ENCODE results near the gene JPH2. TPM values are rescaled to one million over a fixed set of nuclear protein-coding genes. Genes with fewer than 3 reads are reported as not detected.

The JPH2 gene
- total and polyA plus RNA-seq, 10 of the 15 experiments (the other 5 are each of a cell fraction or from before 2014, with no cell fraction given) = 0.16 TPM; not detected in 9

- TF ChIP-seq HDAC6 (IDR thresholded peaks at IDR 0.05; ENCODE audit: unreplicated experiment) = no peak
Measured at GRCh38 chr20:44085616-44086434, 101.2 kb downstream of the JPH2 start (continued).

GRCh38 chr20:44084891-44085290 lies 102.1 kb downstream of the JPH2 start:
- ATAC-seq = no peak

More at GRCh38 chr20:44084891-44085290, 102.1 kb downstream of the JPH2 start:
- intact Hi-C loops (cut with micrococcal nuclease; ENCODE audit: unreplicated experiment) = loop anchor here (5.0 kb wide), 2 partner anchors 168 to 403 kb away; no protein-coding TSS in a partner anchor
- in situ Hi-C loops (cut with MboI) = loop anchor here (5.0 kb wide), 3 partner anchors 333 to 633 kb away; no protein-coding TSS in a partner anchor
- H2AFZ ChIP-seq (ENCODE audit: control insufficient read depth, low read depth, low read length) = no peak overlapping the region
- no peak overlapping the region for H3K4me3 ChIP-seq
- H3K4me1 ChIP-seq (ENCODE audit: control insufficient read depth, insufficient read depth, low read length) = peaks cover 6% of the 10 kb centered on the region
- no peaks in the 10 kb centered on the region for H4K20me1 ChIP-seq (ENCODE audit: control insufficient read depth, insufficient read depth)
- POLR2A ChIA-PET = interaction anchor here (1.3 kb wide), 1 partner anchor 334 kb away, joined by 4 read pairs; no protein-coding TSS in a partner anchor
- no peak overlapping the region for H3K27ac ChIP-seq (ENCODE audit: control insufficient read depth, insufficient read depth)
- 79% methylated on average over 7 of the region's 7 CpGs for WGBS (ENCODE audit: insufficient coverage, insufficient replicate concordance, low lambda C conversion rate, missing lambda C conversion rate)
- H3K4me2 ChIP-seq (ENCODE audit: control insufficient read depth, insufficient read depth) = no peak overlapping the region
- RAD21 ChIA-PET (ENCODE audit: unreplicated experiment) = interaction anchor here (0.7 to 10.1 kb wide), 3 partner anchors 8 to 636 kb away, joined by 3 to 182 read pairs (median 4); no protein-coding TSS in a partner anchor
- H3K27me3 ChIP-seq (replicated peaks in 1 of 2; ENCODE audit: control insufficient read depth in 2 of 2, insufficient read depth in 2 of 2, low read length in 1 of 2) = no peaks in the 10 kb centered on the region
- CTCF ChIA-PET = interaction anchor here (1.2 to 16.0 kb wide), 2 partner anchors 7 to 335 kb away, joined by 7 to 223 read pairs; no protein-coding TSS in a partner anchor
- no peaks in the 10 kb centered on the region for H3K79me2 ChIP-seq (ENCODE audit: control insufficient read depth, insufficient read depth, low read length)
- BruUV-seq (replicated peaks) = no TSS peak
- H3K9me3 ChIP-seq (replicated peaks; ENCODE audit: control insufficient read depth, insufficient read depth, low read length) = no peaks in the 10 kb centered on the region
- DNase-seq (ENCODE audit: low read depth, low spot score) (no peak), FAIRE-seq (no peak)
- no peak overlapping the region for H3K9ac ChIP-seq (ENCODE audit: control insufficient read depth, insufficient read depth, low read length)
- TF ChIP-seq GATAD2B (conservative IDR thresholded peaks at IDR 0.05; ENCODE audit: low read depth) (no peak), RELA (IDR thresholded peaks at IDR 0.05; ENCODE audit: borderline replicate concordance, partially characterized antibody) (no peak), HCFC1 (IDR thresholded peaks at IDR 0.05; ENCODE audit: low read length) (no peak), TARDBP (IDR thresholded peaks at IDR 0.05; ENCODE audit: borderline replicate concordance) (no peak), LARP7 (IDR thresholded peaks at IDR 0.05) (no peak), NBN (IDR thresholded peaks at IDR 0.05) (no peak), EP300 (IDR thresholded peaks at IDR 0.05; ENCODE audit: borderline replicate concordance in 1 of 2, control insufficient read depth in 1 of 2, low read depth in 2 of 2, low read length in 2 of 2) (no peak), SUZ12 (IDR thresholded peaks at IDR 0.05; ENCODE audit: unreplicated experiment) (no peak), SMAD1 (IDR thresholded peaks at IDR 0.05; ENCODE audit: low read depth, partially characterized antibody) (no peak)
- TF ChIP-seq, protein P1, sequence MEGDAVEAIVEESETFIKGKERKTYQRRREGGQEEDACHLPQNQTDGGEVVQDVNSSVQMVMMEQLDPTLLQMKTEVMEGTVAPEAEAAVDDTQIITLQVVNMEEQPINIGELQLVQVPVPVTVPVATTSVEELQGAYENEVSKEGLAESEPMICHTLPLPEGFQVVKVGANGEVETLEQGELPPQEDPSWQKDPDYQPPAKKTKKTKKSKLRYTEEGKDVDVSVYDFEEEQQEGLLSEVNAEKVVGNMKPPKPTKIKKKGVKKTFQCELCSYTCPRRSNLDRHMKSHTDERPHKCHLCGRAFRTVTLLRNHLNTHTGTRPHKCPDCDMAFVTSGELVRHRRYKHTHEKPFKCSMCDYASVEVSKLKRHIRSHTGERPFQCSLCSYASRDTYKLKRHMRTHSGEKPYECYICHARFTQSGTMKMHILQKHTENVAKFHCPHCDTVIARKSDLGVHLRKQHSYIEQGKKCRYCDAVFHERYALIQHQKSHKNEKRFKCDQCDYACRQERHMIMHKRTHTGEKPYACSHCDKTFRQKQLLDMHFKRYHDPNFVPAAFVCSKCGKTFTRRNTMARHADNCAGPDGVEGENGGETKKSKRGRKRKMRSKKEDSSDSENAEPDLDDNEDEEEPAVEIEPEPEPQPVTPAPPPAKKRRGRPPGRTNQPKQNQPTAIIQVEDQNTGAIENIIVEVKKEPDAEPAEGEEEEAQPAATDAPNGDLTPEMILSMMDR (IDR thresholded peaks at IDR 0.05 in 2 of 3, conservative IDR thresholded peaks at IDR 0.05 in 1 of 3; ENCODE audit: control insufficient read depth in 2 of 3, extremely low read depth in 1 of 3, insufficient read depth in 1 of 3, low read depth in 3 of 3, low read length in 3 of 3) = no peak
- TF ChIP-seq, protein P2, sequence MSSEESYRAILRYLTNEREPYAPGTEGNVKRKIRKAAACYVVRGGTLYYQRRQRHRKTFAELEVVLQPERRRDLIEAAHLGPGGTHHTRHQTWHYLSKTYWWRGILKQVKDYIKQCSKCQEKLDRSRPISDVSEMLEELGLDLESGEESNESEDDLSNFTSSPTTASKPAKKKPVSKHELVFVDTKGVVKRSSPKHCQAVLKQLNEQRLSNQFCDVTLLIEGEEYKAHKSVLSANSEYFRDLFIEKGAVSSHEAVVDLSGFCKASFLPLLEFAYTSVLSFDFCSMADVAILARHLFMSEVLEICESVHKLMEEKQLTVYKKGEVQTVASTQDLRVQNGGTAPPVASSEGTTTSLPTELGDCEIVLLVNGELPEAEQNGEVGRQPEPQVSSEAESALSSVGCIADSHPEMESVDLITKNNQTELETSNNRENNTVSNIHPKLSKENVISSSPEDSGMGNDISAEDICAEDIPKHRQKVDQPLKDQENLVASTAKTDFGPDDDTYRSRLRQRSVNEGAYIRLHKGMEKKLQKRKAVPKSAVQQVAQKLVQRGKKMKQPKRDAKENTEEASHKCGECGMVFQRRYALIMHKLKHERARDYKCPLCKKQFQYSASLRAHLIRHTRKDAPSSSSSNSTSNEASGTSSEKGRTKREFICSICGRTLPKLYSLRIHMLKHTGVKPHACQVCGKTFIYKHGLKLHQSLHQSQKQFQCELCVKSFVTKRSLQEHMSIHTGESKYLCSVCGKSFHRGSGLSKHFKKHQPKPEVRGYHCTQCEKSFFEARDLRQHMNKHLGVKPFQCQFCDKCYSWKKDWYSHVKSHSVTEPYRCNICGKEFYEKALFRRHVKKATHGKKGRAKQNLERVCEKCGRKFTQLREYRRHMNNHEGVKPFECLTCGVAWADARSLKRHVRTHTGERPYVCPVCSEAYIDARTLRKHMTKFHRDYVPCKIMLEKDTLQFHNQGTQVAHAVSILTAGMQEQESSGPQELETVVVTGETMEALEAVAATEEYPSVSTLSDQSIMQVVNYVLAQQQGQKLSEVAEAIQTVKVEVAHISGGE (CRISPR knock-in tag; IDR thresholded peaks at IDR 0.05) = no peak
- TF ChIP-seq, protein P3, sequence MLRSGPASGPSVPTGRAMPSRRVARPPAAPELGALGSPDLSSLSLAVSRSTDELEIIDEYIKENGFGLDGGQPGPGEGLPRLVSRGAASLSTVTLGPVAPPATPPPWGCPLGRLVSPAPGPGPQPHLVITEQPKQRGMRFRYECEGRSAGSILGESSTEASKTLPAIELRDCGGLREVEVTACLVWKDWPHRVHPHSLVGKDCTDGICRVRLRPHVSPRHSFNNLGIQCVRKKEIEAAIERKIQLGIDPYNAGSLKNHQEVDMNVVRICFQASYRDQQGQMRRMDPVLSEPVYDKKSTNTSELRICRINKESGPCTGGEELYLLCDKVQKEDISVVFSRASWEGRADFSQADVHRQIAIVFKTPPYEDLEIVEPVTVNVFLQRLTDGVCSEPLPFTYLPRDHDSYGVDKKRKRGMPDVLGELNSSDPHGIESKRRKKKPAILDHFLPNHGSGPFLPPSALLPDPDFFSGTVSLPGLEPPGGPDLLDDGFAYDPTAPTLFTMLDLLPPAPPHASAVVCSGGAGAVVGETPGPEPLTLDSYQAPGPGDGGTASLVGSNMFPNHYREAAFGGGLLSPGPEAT (IDR thresholded peaks at IDR 0.05; ENCODE audit: low read depth) = no peak
- SMC1A ChIA-PET (ENCODE audit: uncharacterized antibody, unreplicated experiment) = interaction anchor here (1.7 to 7.9 kb wide), 2 partner anchors 335 to 547 kb away, joined by 5 to 164 read pairs; no protein-coding TSS in a partner anchor
- H3K36me3 ChIP-seq (ENCODE audit: control insufficient read depth in 2 of 2, insufficient read depth in 2 of 2, low read length in 1 of 2) = no peaks in the 10 kb centered on the region

Data from GM12878 (cell line).